SU-DHL-6 (cell line): ENCODE results near the gene IFI16.
"Not testable (repeated sequence)": the region's sequence is repeated elsewhere in the genome, so short reads cannot be mapped to it uniquely, and the experiment has no call there.

Experiments used
- H2AFZ ChIP-seq: fragments of 200-600 bp; sonication (generic); 2 replicates; pipeline ENCODE4 v1.6.1; 2014; ENCODE audit warnings: low read depth, mild to moderate bottlenecking, moderate library complexity, mixed read lengths, antibody characterized with exemption, low read length; ENCODE audit not compliant: severe bottlenecking
- H3F3A ChIP-seq: fragments of 200-600 bp; shearing (Covaris generic); 2 replicates; pipeline ENCODE4 v1.6.0; 2016; ENCODE audit warnings: antibody characterized with exemption, mild to moderate bottlenecking; ENCODE audit not compliant: insufficient read depth
- H3K27ac ChIP-seq: fragments of 200-600 bp; sonication (generic); 2 replicates; pipeline ENCODE4 v1.5.1; 2016; ENCODE audit warnings: low read depth, mild to moderate bottlenecking, low read length, moderate library complexity, mixed read lengths
- H3K27me3 ChIP-seq: fragments of 200-600 bp; sonication (generic), shearing (Covaris generic); 2 replicates; pipeline ENCODE4 v1.6.0; 2014; ENCODE audit warnings: mild to moderate bottlenecking, low read length
- H3K36me3 ChIP-seq: fragments of 200-600 bp; sonication (generic); 2 replicates; pipeline ENCODE4 v1.6.1; 2014; ENCODE audit warnings: mild to moderate bottlenecking, low read length, mixed read lengths
- H3K4me2 ChIP-seq: fragments of 300-600, 200-600 bp; shearing (Covaris generic), sonication (generic); 2 replicates; pipeline ENCODE4 v1.6.0; 2014; ENCODE audit warnings: low read length, low read depth, mild to moderate bottlenecking; ENCODE audit not compliant: poor library complexity, severe bottlenecking
- H3K4me3 ChIP-seq: fragments of 200-600 bp; sonication (generic); 2 replicates; pipeline ENCODE4 v1.5.1; 2014; ENCODE audit warnings: antibody characterized with exemption, low read length, mild to moderate bottlenecking, mixed read lengths; ENCODE audit not compliant: insufficient read depth, poor library complexity, severe bottlenecking
- H3K79me2 ChIP-seq: fragments of 200-600 bp; sonication (generic); 2 replicates; pipeline ENCODE4 v1.6.1; 2014; ENCODE audit warnings: mild to moderate bottlenecking, low read length, moderate library complexity; ENCODE audit not compliant: insufficient read depth
- H3K9ac ChIP-seq: fragments of 200-600 bp; sonication (generic); 2 replicates; pipeline ENCODE4 v1.7.0; 2014; ENCODE audit warnings: mild to moderate bottlenecking, low read length
- H3K9me2 ChIP-seq: fragments of 200-600 bp; sonication (generic); replicated peaks from 2 replicates; pipeline ENCODE4 v1.6.1; 2014; ENCODE audit warnings: low read length; ENCODE audit not compliant: insufficient read depth
- H3K9me3 ChIP-seq: fragments of 200-600 bp; sonication (generic); 2 replicates; pipeline ENCODE4 v1.6.1; 2014; ENCODE audit warnings: low read length, mixed read lengths; ENCODE audit not compliant: insufficient read depth
- H4K20me1 ChIP-seq: fragments of 200-600 bp; sonication (generic); 2 replicates; pipeline ENCODE4 v1.6.1; 2014; ENCODE audit warnings: low read depth, mild to moderate bottlenecking, antibody characterized with exemption, low read length, moderate library complexity, mixed read lengths
- CTCF ChIP-seq: fragments of 200-600 bp; sonication (generic); IDR thresholded peaks from one replicate; pipeline ENCODE4 v1.5.1; 2017; ENCODE audit warnings: antibody characterized with exemption, mild to moderate bottlenecking, low read length, moderate library complexity; ENCODE audit not compliant: insufficient read depth, poor library complexity, severe bottlenecking
- EZH2phosphoT487 ChIP-seq: fragments of 200-600 bp; sonication (generic), shearing (Covaris generic); conservative IDR thresholded peaks from 2 replicates; pipeline ENCODE4 v1.6.1; 2018; ENCODE audit warnings: mild to moderate bottlenecking, antibody characterized with exemption, low read length, moderate library complexity, mixed read lengths

The IFI16 gene

GRCh38 chr1:159023723-159024122 is 14.0 kb downstream of the IFI16 start:
- Histone ChIP-seq H3K79me2 (peaks cover 95% of the 10 kb centered on the region), H3K9ac (no peak overlapping the region), H3K9me2 (no peaks in the 10 kb centered on the region), H3K9me3 (no peaks in the 10 kb centered on the region), H2AFZ (no peak overlapping the region), H3K4me2 (no peak overlapping the region), H3K27me3 (no peaks in the 10 kb centered on the region), H3F3A (peaks cover 3% of the 10 kb centered on the region; the same call in 1 of the 2 replicates), H4K20me1 (peaks cover 26% of the 10 kb centered on the region), H3K27ac (no peak overlapping the region), H3K4me3 (no peak overlapping the region), H3K36me3 (peaks cover 57% of the 10 kb centered on the region)
- TF ChIP-seq CTCF (no peak), EZH2phosphoT487 (no peak)

GRCh38 chr1:159025043-159025442 is 15.3 kb downstream of the IFI16 start:
- Histone ChIP-seq H3K4me2 (no peak overlapping the region), H2AFZ (no peak overlapping the region), H3K79me2 (peaks cover 98% of the 10 kb centered on the region), H3K9me2 (no peaks in the 10 kb centered on the region), H3K9me3 (no peaks in the 10 kb centered on the region), H3K27ac (no peak overlapping the region), H3K36me3 (peaks cover 53% of the 10 kb centered on the region; the same call in 1 of the 2 replicates), H4K20me1 (peaks cover 30% of the 10 kb centered on the region), H3K27me3 (no peaks in the 10 kb centered on the region), H3F3A (no peaks in the 10 kb centered on the region; the same call in 1 of the 2 replicates), H3K9ac (no peak overlapping the region), H3K4me3 (no peak overlapping the region)
- no peak for TF ChIP-seq CTCF
- TF ChIP-seq EZH2phosphoT487: no peak

- H3K9me2 ChIP-seq, H3K4me3 ChIP-seq, H3F3A ChIP-seq, H3K27me3 ChIP-seq, H2AFZ ChIP-seq, H3K9me3 ChIP-seq, H3K9ac ChIP-seq, H3K4me2 ChIP-seq, H3K27ac ChIP-seq: not testable (repeated sequence)
- Histone ChIP-seq H3K36me3 (peaks cover 57% of the 10 kb centered on the region; the same call in 1 of the 2 replicates), H3K79me2 (peaks cover 97% of the 10 kb centered on the region), H4K20me1 (peaks cover 30% of the 10 kb centered on the region)
These were observed 17.1 kb downstream of the IFI16 start for GRCh38 chr1:159026841-159027240.

GRCh38 chr1:159030311-159030710 is 20.6 kb downstream of the IFI16 start:
- Histone ChIP-seq H3F3A (no peaks in the 10 kb centered on the region), H2AFZ (no peak overlapping the region), H3K4me3 (no peak overlapping the region), H3K9ac (no peak overlapping the region), H3K36me3 (peaks cover 62% of the 10 kb centered on the region), H3K79me2 (peaks cover 73% of the 10 kb centered on the region), H3K4me2 (no peak overlapping the region), H3K27ac (no peak overlapping the region), H3K9me2 (no peaks in the 10 kb centered on the region), H3K27me3 (no peaks in the 10 kb centered on the region), H4K20me1 (peaks cover 28% of the 10 kb centered on the region), H3K9me3 (no peaks in the 10 kb centered on the region)
- TF ChIP-seq CTCF (no peak), EZH2phosphoT487 (no peak)
